ENCODE measurements around the gene TMEM121.
A peak's percentile ranks its signal among the peaks of the same experiment; 100 is the strongest.

TMEM121 gene

DNA sequence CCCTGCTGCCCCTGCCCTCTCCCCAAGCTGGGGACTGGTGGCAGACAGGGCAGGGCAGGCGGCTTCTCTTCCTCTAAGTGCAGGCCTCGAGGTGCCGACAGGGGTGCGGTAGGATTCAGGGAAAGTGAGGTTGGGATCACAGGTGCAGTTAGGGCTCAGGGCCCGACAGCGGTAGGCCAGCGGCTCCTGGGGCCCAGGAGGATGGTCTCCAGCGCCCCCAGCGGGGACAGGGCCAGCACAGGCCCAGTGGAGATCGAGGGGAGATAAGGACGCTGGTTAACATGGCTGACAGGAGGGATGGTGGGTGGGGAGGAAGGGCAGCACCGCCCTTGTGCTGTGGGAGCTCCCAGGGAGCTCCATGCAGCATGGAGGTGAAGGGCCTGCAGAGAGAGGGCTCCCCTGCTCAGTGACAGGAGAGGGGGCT is 40.6 kb upstream of the TMEM121 start:
- no peak for TF ChIP-seq CTCF (conservative IDR thresholded peaks at IDR 0.05)
- no peak overlapping the region for H3K27ac ChIP-seq

DNA sequence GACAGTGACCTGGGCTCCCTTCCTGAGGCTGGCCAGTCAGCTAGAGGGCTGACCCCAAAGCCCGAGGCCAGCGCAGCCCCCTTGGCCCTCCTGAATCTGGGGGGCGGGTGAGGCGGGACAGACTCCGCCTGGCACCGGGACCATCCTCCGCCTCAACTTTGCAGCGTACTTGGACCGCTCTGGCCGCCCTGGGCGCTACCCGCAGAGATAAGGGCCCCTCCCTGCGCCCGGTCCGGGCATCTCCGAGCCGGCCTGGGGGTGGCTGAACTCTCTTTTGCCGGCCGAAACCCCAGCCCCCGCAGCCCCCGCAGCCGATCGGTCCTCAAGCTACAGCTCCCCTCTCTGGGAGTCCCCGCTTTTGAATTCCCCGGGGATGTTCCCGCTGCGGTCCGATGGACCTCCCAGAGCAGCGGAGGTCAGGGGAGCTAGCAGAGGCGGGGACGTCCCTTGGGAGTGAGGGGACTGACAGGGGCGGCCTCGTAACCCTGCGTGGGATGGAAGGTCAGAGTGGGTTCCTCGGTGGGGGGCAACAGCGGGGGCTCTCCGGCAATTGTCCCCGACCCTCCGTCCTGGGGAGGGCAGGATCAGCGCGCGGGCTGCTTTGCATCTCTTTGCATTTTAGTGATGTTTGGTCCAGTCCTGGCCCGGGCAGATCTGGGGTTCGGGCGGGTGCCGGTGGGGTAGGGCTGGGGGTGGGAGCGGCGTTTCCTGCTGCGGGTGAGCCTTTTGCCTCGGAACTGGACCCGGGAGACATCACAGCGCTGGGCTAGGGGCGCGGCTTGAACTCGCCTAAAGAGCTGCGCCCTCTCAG is 40.0 kb upstream of the TMEM121 start, which contains the start of gene CRIP1:
TSS of gene CRIP1 (plus strand) at position 724 of the 811 bp plus-strand sequence. CDS start 374 bp downstream, outside the sequence.
- no peak for TF ChIP-seq CTCF (conservative IDR thresholded peaks at IDR 0.05)
- no peak within 1 kb of the TSS for H3K27ac ChIP-seq

DNA sequence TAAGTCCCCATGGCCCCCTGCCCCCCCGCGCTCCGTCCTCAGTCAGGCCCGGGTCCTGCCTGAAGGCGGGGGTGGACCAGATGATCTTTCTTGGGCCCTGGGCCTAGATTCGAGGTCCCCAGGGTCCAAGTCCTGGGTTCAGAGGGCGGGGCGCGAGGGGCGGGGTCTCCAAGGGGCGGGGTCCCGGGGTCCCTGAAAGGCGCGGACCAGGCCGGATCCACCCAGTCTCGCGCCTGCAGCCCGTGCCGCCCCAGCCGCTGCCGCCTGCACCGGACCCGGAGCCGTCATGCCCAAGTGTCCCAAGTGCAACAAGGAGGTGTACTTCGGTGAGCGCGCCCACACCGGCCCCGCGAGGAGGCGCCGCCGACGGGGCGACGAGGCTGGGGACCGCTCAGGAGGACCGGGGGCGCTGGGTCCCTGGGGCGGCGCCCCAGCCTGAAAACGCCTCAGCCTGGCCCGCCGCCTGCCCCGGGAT is 39.4 kb upstream of the TMEM121 start:
- H3K27ac ChIP-seq: no peak overlapping the region
- TF ChIP-seq CTCF (conservative IDR thresholded peaks at IDR 0.05): no peak

GRCh38 chr14:105487449-105487985 is 38.9 kb upstream of the TMEM121 start:
- no peak for TF ChIP-seq CTCF (conservative IDR thresholded peaks at IDR 0.05)
- H3K27ac ChIP-seq: no peak overlapping the region

DNA sequence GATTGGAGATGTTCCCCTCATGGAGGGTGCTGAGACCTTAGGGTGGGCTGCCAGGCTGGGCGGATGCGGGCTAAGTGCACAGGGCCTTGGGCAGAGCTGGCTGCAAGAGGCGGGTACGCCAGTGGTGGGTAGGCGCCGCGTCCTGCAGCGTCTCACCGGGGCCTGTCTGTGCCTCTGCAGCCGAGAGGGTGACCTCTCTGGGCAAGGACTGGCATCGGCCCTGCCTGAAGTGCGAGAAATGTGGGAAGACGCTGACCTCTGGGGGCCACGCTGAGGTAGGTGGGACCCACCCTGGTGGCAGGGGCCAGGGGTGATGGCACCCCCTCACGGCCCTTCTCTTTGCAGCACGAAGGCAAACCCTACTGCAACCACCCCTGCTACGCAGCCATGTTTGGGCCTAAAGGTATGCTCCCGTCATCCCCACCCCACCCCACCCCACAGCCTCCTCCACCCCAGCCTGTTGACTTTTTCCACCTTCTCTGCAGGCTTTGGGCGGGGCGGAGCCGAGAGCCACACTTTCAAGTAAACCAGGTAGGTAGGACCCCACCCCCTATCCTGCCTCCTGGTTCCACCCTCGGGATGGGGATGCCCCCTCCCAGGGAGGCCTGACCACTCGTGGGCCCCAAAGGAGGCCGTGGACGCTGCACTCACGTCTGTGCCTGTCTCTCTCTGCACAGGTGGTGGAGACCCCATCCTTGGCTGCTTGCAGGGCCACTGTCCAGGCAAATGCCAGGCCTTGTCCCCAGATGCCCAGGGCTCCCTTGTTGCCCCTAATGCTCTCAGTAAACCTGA is 38.2 kb upstream of the TMEM121 start:
- H3K27ac ChIP-seq: peak overlapping the region; percentile 89
- TF ChIP-seq CTCF (conservative IDR thresholded peaks at IDR 0.05): no peak

DNA sequence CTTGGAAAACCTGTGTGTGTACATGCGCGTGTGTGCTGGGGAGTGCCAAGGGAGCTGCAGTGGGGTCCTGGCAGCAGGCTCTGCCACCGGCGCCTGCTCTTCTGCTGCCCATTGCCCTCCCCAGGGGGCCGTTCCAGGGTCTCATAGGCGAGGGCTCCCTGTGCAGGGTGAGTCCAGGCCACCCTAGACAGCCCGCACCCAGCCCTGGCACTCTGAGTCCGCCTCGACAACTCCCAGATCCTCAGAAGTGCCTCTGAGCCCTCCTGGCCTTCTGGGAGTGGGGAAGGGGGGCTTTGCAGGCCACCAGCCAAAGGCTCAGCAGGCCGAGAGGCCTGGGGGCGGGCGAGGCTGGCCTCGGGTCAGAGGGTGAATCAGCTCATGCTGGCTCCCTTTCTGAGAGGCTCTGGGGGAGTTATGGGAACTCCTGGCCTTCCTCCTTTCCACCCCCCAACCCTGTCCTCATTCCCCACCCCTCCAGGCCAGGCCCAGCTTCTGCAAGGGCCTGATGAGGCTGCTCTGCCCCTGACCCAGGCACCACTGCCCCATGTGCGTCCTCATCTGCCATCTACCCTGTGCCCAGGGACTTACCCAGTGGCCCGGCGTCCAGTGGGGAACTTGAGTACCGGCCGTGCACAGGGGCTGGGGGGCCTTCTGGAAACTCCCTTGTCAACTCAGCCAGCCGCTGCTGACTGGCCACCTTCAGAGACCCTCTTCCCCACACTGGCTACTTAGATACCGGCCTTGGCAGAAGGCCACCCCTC is 37.4 kb upstream of the TMEM121 start:
- no peak for TF ChIP-seq CTCF (conservative IDR thresholded peaks at IDR 0.05)
- H3K27ac ChIP-seq: peak overlapping the region; percentile 89

Data from VCaP (cell line).